T-helper 1 cell treated with Interleukin-12 subunit alpha and Interleukin-12 subunit beta and Interleukin-4 antibody, amounts not matched to agents 30 μg/mL and 1 μg/mL, for 36 hours (primary cell): Measurements from ENCODE around the gene GRID2.
"Not testable (repeated sequence)": the region's sequence is repeated elsewhere in the genome, so short reads cannot be mapped to it uniquely, and the experiment has no call there.

ENCODE experiments used
- H3K27ac Mint-ChIP-seq: one replicate; pipeline ENCODE4 v1.8.0; 2021; ENCODE audit warnings: mild to moderate bottlenecking, mixed read lengths
- H3K27me3 Mint-ChIP-seq: one replicate; pipeline ENCODE4 v1.8.0; 2021; ENCODE audit warnings: low read depth, mixed read lengths
- H3K36me3 Mint-ChIP-seq: one replicate; pipeline ENCODE4 v1.8.0; 2021; ENCODE audit warnings: low read depth, mixed read lengths
- H3K4me1 Mint-ChIP-seq: one replicate; pipeline ENCODE4 v1.8.0; 2021; ENCODE audit warnings: low read depth, mixed read lengths
- H3K4me3 Mint-ChIP-seq: one replicate; pipeline ENCODE4 v1.8.0; 2021; ENCODE audit warnings: mild to moderate bottlenecking, moderate library complexity, mixed read lengths
- H3K9me3 Mint-ChIP-seq: one replicate; pipeline ENCODE4 v1.8.0; 2021; ENCODE audit warnings: mixed read lengths

The GRID2 gene

DNA sequence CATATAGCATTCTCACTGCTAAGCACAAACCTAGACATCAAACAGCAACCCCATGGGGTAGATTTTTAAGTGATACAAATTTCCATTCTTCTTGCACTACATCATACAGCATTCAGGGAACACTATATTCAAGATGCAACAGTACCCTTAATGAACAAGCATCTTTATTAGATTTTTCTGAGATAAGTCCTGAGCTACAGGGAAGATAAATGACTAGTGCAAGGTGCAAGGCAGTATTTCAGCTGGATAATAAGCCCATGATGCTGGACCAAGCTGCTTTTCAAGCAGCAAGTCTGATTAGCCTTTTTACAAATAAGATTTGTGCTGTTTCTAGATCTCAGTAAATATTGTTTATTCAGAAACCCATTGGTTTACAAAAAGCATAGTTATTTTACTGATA is 1332.2 kb downstream of the GRID2 start:
- no peaks in the 10 kb centered on the region for H3K4me1 Mint-ChIP-seq
- no peaks in the 10 kb centered on the region for H3K27me3 Mint-ChIP-seq
- H3K4me3 Mint-ChIP-seq: no peak overlapping the region
- no peak overlapping the region for H3K27ac Mint-ChIP-seq
- H3K9me3 Mint-ChIP-seq: no peaks in the 10 kb centered on the region
- no peaks in the 10 kb centered on the region for H3K36me3 Mint-ChIP-seq

DNA sequence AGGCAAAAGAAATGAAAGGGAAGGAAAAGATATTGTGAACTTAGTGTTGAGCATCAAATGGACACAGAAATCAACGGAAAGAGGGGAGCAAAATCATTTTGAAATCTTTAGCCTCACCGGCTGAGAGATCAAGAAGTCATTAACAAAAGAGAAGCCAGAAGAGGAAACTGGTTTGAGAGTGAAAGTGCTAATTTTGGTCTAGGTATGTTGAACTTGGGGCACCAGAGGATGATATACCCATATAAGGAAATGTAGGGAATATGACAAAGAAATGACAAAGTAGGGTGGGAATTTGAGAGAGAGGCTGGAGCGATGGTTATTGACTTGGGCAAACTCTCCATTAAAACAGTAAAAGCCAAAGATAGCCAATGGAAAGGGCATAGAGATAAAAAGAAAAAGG is 1341.4 kb downstream of the GRID2 start:
- H3K27ac Mint-ChIP-seq: no peak overlapping the region
- no peaks in the 10 kb centered on the region for H3K4me1 Mint-ChIP-seq
- no peak overlapping the region for H3K4me3 Mint-ChIP-seq
- no peaks in the 10 kb centered on the region for H3K27me3 Mint-ChIP-seq
- H3K36me3 Mint-ChIP-seq: no peaks in the 10 kb centered on the region
- H3K9me3 Mint-ChIP-seq: no peaks in the 10 kb centered on the region

DNA sequence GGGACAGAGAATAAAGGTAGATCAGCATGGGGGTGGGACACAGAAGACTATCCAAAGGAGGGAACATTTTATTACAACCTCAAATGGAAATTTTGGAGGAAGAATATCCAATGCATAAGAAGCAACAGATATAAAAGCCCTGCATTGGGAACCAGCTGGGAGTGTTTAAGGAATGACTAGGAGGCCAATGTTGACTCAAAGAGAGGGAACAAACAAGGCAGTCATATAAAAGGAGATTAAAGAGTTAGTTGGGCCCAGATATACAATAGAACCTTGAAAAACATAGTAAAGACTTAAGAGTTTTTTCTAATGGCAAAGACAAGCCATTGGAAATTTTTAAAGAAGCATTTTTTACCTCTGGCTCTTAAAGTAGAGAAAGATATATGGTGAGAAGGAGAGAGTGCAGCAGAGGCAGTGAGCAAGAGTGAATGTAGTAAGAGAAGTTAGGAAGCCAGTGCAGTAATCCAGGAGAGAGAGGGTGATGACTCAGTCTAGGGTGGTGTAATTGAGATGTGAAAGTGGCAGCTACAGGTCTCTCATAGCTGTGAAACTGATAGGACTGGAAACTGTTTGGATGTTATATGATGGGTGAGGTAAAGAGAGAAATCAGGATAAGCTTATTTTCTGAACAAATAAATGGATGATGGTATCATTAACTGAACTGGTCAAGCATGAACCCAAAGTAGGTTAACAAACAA is 1342.6 kb downstream of the GRID2 start:
- H3K4me1 Mint-ChIP-seq: no peaks in the 10 kb centered on the region
- no peaks in the 10 kb centered on the region for H3K9me3 Mint-ChIP-seq
- no peak overlapping the region for H3K27ac Mint-ChIP-seq
- H3K27me3 Mint-ChIP-seq: no peaks in the 10 kb centered on the region
- H3K36me3 Mint-ChIP-seq: no peaks in the 10 kb centered on the region
- H3K4me3 Mint-ChIP-seq: no peak overlapping the region

DNA sequence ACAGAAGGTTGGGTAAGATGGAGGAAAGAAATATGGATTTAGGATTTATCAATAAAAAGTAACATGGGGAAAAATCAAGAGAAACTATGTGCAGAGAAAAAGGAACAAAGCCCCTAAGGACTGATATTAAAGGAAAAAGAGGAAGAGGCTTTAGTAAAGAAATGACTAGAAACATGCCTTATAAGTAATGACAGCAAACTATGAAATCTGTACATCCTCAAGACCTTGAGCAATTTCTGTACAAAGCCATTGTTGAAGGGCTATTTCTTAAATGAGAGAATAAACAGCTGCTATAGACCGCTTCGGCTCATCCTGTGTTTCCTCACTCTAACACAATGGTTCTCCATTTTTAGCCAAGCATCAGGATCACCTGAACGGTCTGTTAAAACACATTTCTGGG is 1344.5 kb downstream of the GRID2 start:
- no peak overlapping the region for H3K27ac Mint-ChIP-seq
- H3K4me3 Mint-ChIP-seq: no peak overlapping the region
- H3K9me3 Mint-ChIP-seq: no peaks in the 10 kb centered on the region
- no peaks in the 10 kb centered on the region for H3K36me3 Mint-ChIP-seq
- H3K27me3 Mint-ChIP-seq: no peaks in the 10 kb centered on the region
- no peaks in the 10 kb centered on the region for H3K4me1 Mint-ChIP-seq

DNA sequence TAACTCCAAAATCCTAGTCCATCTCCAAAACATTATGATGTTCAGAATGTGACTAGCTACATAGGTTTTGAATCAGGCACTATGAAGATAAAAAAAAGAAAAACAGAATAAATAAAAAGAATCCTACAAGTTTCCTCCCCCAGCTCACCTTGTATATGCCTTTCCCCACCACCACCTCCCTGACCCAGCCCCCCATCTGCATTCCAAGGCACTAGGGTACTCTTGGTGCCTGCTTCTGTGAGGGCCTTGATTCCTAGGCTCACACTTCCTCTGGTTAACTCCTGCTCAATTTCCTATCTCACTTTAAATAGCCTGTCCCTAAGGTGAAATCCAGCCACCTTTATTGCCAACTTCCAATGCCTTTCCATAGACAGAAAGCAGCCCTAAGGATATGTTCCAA is 1346.1 kb downstream of the GRID2 start:
- Mint-ChIP-seq H3K4me3 (no peak overlapping the region), H3K27ac (no peak overlapping the region), H3K27me3 (no peaks in the 10 kb centered on the region), H3K9me3 (no peaks in the 10 kb centered on the region), H3K36me3 (no peaks in the 10 kb centered on the region), H3K4me1 (no peaks in the 10 kb centered on the region)

DNA sequence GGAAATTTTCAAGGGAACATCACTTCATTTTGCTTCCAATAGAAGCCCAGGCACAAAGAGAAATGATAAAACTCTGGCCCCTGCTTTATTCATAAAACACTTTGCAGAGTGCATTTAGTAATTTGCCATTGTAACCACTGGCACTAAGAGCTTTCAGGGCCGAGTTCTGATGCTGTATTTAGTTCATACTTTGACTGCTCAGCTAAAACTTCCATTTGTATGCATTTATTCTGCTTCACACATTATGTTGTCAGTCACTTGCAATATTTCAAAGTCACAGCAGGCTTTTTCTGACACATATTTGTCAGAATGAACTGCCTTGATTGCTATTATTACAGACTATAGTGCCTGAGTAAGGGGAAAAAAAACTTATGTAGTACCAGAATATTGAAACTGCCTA is 1350.4 kb downstream of the GRID2 start:
- Mint-ChIP-seq H3K9me3 (no peaks in the 10 kb centered on the region), H3K4me1 (no peaks in the 10 kb centered on the region), H3K4me3 (no peak overlapping the region), H3K36me3 (no peaks in the 10 kb centered on the region), H3K27ac (no peak overlapping the region), H3K27me3 (no peaks in the 10 kb centered on the region)

DNA sequence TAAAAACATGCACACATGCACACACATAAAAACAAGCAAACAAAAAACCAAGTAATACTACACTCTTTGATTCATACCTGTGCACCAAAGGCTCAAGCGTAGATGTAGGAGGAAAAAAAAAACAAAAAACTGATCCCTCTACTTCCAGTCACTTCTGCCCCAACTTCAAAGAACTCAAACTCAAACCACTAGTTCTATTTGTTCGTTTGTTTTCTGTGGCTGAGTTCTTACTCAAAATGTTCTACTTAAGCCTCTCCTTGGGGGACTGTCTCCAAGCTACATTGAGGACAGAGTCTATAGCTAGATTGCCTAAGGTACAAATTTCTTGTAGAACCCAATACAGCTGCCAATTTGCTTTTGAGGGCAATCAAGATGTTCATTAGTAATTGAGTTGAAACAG is 1353.8 kb downstream of the GRID2 start:
- H3K27ac Mint-ChIP-seq: no peak overlapping the region
- H3K36me3 Mint-ChIP-seq: no peaks in the 10 kb centered on the region
- H3K4me3 Mint-ChIP-seq: no peak overlapping the region
- H3K4me1 Mint-ChIP-seq: no peaks in the 10 kb centered on the region
- no peaks in the 10 kb centered on the region for H3K27me3 Mint-ChIP-seq
- no peaks in the 10 kb centered on the region for H3K9me3 Mint-ChIP-seq

DNA sequence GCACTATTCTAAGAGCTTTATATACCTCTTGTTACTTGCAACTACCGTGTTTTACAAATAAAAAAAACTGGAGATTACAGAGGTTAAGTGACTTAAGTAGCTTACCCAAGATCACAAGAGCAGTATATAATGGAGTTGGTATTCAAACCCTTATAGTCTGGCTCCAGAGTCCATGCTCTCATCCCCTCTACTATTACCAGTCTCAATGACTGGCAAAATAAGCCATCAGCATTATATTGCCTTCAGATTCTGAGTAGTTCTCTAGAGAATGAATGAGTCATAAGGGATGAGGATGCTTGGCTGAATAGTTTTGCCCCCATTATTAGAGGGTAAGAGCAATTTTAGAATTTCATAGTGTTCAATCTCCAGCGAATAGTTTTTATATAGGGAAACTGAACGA is 1354.7 kb downstream of the GRID2 start:
- Mint-ChIP-seq H3K36me3 (no peaks in the 10 kb centered on the region), H3K4me3 (no peak overlapping the region), H3K9me3 (no peaks in the 10 kb centered on the region), H3K27me3 (no peaks in the 10 kb centered on the region), H3K4me1 (no peaks in the 10 kb centered on the region), H3K27ac (no peak overlapping the region)

DNA sequence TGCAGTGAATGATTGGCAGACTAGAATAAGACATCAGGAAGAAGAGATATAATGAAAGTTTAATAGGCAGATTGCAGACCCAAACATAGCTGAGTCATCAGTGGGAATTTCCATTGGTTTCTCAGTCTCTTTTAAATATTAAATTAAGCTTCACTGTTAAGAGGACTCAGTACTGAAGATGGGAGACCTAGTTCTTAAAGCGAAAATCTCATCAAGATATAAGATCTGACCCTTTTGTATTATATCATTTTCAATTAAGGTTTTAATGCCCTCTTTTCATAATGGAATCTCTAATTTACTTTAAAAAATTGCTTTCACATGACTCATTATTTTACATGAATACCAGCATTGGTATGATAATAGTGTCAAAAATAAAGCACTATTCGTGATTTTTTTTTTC is 1355.9 kb downstream of the GRID2 start:
- no peak overlapping the region for H3K27ac Mint-ChIP-seq
- no peak overlapping the region for H3K4me3 Mint-ChIP-seq
- H3K4me1 Mint-ChIP-seq: no peaks in the 10 kb centered on the region
- H3K36me3 Mint-ChIP-seq: no peaks in the 10 kb centered on the region
- H3K9me3 Mint-ChIP-seq: no peaks in the 10 kb centered on the region
- H3K27me3 Mint-ChIP-seq: no peaks in the 10 kb centered on the region

DNA sequence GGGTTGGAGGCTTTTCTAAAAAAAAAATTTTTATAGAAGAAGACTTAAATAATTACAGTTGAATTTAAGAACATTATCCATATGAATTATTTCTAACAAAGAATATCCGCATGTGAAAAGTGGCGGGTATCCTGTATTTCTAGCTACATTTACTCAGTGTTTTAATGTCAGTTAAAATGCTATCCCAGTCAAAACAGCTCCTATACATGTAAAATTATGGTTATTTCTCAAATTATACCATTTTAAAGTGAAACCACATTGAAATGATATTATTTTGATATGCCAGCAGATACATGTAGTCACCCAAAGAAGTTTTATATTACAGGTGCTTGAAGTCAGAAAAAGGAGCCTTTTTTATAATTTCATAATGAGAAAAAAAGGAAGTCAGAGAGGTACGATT is 1356.3 kb downstream of the GRID2 start:
- no peak overlapping the region for H3K27ac Mint-ChIP-seq
- no peaks in the 10 kb centered on the region for H3K36me3 Mint-ChIP-seq
- no peak overlapping the region for H3K4me3 Mint-ChIP-seq
- H3K27me3 Mint-ChIP-seq: no peaks in the 10 kb centered on the region
- no peaks in the 10 kb centered on the region for H3K9me3 Mint-ChIP-seq
- H3K4me1 Mint-ChIP-seq: no peaks in the 10 kb centered on the region

DNA sequence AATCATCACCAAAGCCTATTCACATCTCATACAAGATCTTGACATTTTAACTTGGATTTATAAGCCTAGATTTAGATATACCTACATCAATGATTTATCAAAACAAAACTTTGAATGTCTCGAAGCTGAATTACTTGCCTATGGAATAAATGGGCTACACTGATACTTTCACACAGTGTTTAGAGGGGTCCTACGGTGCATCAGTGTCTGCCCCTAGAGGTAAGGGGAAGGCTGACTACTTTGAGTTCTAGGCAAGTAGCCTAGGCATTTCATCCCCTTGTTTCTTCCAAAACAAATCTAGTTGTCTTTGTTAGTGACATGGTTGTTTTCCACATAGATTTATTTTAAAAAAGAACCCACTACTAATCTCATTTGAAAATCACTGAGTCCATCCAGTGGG is 1366.7 kb downstream of the GRID2 start:
- H3K27me3 Mint-ChIP-seq: no peaks in the 10 kb centered on the region
- H3K4me3 Mint-ChIP-seq: no peak overlapping the region
- no peak overlapping the region for H3K27ac Mint-ChIP-seq
- H3K9me3 Mint-ChIP-seq: no peaks in the 10 kb centered on the region
- no peaks in the 10 kb centered on the region for H3K4me1 Mint-ChIP-seq
- no peaks in the 10 kb centered on the region for H3K36me3 Mint-ChIP-seq

DNA sequence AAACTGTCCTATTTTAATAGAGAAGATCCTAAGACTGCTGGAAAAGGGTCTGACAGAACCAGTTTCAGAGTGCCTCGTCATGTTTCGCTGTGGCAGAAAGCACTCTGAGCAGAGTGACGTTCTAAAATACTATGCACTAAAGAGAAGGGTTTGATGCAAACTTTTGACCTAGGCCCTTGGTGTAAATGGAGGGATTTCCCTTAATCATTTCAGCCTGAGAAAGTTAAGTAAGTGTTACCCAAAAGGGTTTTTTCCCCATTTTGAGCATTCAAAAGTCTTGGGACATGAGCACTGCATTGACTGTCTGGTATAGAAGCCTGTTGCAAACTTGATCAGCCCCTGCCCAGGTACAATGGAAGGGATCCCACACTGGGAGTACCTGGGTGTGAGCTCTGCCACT is 1367.3 kb downstream of the GRID2 start:
- Mint-ChIP-seq H3K4me1 (no peaks in the 10 kb centered on the region), H3K36me3 (no peaks in the 10 kb centered on the region), H3K27me3 (no peaks in the 10 kb centered on the region), H3K4me3 (no peak overlapping the region), H3K9me3 (no peaks in the 10 kb centered on the region), H3K27ac (no peak overlapping the region)

DNA sequence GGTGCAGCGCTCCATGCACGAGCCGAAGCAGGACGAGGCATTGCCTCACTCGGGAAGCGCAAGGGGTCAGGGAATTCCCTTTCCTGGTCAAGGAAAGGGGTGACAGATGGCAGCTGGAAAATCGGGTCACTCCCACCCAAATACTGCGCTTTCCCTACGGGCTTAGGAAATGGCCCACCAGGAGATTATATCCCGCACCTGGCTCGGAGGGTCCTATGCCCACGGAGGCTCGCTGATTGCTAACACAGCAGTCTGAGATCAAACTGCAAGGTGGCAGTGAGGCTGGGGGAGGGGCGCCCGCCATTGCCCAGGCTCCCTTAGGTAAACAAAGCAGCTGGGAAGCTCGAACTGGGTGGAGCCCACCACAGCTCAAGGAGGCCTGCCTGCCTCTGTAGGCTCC is 1373.2 kb downstream of the GRID2 start:
- H3K9me3 Mint-ChIP-seq, H3K36me3 Mint-ChIP-seq, H3K4me3 Mint-ChIP-seq, H3K27me3 Mint-ChIP-seq, H3K27ac Mint-ChIP-seq, H3K4me1 Mint-ChIP-seq: not testable (repeated sequence)

DNA sequence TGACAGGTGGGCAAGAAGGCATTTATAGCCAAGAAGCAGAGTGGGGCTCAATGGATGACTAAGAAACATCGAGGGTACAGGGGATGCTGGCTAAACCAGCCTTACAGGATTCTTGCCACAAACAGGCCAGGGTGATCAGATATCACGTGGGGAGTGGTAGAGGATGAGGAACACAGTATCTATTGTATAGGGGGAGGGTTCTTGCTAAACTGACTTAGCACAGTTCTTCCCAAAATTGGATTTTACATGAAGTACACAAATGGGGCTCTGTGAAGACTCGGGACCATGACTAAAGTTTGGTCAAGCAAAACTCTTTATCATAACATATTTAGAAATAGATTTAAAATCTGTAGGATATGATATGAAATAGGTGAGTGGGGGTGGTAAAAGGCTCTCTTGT is 1380.8 kb downstream of the GRID2 start:
- H3K4me3 Mint-ChIP-seq: no peak overlapping the region
- H3K36me3 Mint-ChIP-seq: no peaks in the 10 kb centered on the region
- H3K9me3 Mint-ChIP-seq: no peaks in the 10 kb centered on the region
- no peaks in the 10 kb centered on the region for H3K27me3 Mint-ChIP-seq
- H3K4me1 Mint-ChIP-seq: no peaks in the 10 kb centered on the region
- no peak overlapping the region for H3K27ac Mint-ChIP-seq

DNA sequence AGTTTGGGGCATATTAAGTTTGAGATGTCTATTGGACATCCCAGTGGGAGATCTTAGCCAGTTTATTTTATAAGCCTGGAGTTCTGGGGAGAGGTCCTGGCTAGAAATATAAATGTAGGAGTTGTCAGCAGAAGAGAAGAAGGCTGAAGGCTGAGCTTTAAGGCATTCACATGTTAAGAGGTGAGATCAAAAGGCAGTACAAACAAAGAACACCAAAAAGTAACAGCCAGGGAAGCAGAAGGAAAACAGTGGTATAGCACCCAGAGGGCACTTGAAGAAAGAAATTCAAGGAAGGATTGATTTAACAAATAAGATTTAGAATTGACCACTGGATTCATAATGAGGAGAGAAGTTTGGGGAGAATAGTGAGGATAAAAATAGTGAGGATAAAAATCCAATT is 1383.5 kb downstream of the GRID2 start:
- no peaks in the 10 kb centered on the region for H3K27me3 Mint-ChIP-seq
- H3K4me1 Mint-ChIP-seq: no peaks in the 10 kb centered on the region
- H3K36me3 Mint-ChIP-seq: no peaks in the 10 kb centered on the region
- no peaks in the 10 kb centered on the region for H3K9me3 Mint-ChIP-seq
- no peak overlapping the region for H3K27ac Mint-ChIP-seq
- no peak overlapping the region for H3K4me3 Mint-ChIP-seq

DNA sequence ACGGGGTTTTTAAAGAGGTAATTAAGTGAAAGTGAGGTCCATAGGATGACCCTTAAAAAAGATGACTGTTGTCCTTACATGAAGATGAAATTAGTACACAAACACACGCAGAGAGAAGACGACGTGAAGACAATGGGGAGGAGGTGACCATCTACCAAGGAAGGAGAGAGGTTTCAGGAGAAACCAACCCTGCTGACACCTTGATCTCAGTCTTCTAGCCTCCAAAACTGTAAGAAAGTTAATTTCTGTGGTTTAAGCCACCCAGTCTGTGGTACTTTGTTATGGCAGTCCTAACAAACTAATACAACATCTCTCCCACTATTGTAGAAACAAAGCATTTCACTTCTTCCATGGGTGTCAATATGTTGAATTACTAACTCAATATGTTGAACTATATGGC is 1385.2 kb downstream of the GRID2 start:
- no peak overlapping the region for H3K4me3 Mint-ChIP-seq
- no peaks in the 10 kb centered on the region for H3K4me1 Mint-ChIP-seq
- no peaks in the 10 kb centered on the region for H3K9me3 Mint-ChIP-seq
- H3K27ac Mint-ChIP-seq: no peak overlapping the region
- no peaks in the 10 kb centered on the region for H3K36me3 Mint-ChIP-seq
- H3K27me3 Mint-ChIP-seq: no peaks in the 10 kb centered on the region
